HG02840 (cell line): Measurements from ENCODE around the gene REN.

ENCODE experiments used
- ATAC-seq: cut with Tn5 transposase; IDR thresholded peaks from one replicate; pipeline ENCODE4 v1.9.1; 2021; ENCODE audit warnings: mild to moderate bottlenecking, moderate library complexity, moderate number of reproducible peaks; ENCODE audit not compliant: unreplicated experiment, low FRiP score

The REN gene

DNA sequence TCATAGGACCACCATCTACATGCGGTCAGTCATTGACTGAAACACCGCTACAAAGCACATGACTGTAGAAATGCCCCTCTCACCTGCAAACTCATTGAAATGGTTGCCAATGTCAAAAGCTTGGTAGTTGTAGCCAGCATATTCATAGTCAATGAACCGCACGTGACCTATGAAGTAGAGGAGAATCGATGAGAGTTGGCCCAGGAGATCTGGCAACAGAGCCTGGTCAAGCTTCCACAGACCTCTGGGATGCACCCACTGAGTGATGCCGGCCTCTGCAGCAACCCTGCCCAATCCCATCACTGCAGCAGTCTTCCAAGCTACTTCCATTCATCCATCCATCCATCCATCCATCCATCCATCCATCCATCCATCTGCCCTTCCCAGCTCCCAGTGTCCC is 26.2 kb downstream of the REN start:
- ATAC-seq = no peak

DNA sequence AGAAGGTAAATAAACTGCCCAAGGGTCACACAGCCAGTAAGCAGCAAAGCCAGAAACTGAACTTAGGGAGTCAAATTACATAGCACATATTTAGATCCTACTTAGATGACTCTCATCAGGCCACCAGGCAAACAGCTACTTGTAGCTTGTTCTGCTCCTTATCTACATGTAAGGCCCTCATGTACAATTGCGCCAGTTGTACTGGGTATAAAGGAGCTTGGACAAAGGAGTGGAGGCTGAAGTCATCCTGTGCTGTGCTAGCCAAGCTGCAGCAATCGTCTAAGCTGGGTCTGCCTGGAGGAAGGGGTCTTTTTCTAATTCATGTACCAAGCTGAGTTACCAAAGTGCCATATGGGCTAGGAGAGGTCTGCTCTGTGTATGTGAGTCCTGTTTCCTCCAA is 27.0 kb downstream of the REN start:
- ATAC-seq = no peak

DNA sequence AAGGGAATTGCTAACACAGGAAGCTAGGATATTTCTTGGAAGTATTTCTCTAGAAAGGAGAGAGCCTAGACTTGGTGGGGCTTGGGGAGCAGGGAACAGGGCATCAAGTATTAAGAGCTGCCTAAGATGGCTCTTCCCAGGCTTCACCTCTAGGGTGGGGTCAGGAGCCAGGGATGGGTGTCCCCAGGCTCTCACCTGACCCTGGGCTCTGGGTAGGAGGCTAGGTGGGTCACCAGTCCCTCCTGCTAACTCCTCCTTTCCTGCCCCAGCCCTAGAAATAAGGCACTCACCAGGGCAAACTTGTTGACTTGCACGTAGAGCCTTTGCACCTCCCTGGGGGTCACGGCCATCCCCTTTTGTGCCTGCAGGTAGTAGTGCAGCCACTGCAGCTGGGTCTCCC is 29.3 kb downstream of the REN start:
- ATAC-seq = no peak

DNA sequence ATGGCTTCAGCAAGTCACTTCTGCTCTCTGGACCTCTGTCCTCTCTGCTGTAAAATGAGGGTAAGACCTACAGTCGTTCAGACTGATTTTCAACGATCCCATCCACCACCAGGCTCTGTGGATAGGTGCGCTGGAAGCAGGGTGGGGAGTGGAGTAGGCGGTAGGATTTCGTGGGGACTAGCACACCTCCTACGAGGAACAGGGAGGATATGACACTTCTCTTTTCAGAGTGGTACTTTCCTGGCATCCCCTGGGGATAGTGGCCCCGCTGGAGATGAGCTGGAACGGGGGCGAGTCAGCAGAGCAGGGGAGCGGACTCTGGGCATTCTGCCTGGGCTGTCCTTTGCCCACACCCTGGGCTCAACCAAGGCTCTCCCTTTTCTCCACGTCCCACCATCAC is 32.0 kb downstream of the REN start:
- no peak for ATAC-seq

DNA sequence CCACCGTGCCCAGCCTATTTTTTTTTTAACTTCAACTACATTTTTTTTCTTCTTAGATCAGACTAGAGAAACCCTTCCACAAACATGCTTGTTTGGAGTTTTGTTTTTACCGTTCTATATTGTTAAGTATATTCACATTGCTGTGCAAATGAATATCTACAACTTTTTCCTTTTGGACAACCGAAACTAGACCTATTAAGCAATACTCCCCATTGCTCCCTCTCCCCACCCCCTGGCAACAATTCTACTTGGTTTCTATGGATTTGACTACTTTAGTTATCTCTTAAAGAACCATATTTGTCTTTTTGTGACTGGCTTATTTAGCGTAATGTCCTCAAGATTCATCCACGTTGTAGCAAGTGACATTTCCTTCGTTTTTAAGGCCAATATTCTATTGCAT is 33.4 kb downstream of the REN start:
- no peak for ATAC-seq

DNA sequence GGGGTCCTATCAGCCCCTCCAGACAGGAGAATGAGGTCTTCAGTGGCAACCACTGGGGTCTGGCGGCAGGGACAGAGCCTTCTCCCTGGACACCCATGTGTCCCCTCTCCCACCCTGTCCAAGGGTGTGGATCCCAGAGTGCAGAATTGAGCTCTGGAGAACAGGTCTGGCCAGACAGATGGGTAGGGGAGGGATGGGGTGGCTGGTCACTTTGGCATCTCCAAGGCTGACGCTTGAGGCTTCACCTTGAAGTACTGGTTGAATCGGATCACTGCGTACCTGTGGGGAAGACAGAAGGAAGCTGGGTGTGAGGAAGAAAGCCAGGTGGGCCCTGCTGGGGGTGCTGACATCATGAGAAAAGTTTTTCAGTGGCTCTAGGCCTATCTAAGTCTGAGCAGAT is 34.2 kb downstream of the REN start:
- no peak for ATAC-seq

DNA sequence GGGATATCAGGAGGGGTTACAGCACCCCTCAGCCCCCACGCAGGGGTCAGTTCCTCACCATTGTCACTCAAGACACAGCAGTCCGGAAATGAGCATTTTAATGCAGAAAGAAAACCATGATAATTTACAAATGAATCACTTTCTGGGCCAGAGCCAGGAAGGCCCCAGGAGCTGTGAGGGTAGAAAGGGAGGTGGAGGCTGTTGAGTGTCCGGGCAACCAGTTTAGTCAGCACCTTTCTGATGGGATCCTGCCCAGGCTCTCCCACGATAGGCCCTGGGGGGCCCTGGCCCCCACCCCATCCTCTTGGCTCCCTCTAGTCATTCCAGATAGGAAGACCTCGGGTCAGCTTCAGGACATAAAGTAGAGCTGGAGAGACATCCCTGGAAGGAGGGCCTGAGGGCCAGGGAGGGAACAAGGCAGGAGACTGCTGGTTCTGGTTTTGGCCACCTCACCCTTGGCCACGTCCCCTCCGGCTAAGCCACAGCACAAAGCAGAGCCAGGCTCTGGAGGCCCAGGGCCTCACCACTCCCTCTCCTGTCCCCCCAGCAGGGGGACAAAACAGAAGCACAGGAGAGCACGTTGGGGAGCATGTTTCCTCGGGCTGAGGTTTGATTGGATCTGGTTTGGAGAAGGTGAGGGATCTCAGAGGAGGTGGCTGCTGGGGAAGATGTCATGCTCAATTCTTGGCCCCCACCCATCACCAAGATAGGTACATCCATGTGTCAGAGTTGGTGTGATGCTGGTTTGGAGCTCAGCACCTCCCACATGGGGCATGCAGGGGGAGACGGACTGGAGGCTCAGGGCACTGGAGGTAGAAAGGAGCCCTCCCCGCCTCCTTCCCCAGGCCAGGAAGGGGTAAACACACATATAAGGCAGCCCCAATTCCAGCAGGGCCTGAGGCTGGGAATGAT is 34.9 kb downstream of the REN start:
- ATAC-seq = no peak

DNA sequence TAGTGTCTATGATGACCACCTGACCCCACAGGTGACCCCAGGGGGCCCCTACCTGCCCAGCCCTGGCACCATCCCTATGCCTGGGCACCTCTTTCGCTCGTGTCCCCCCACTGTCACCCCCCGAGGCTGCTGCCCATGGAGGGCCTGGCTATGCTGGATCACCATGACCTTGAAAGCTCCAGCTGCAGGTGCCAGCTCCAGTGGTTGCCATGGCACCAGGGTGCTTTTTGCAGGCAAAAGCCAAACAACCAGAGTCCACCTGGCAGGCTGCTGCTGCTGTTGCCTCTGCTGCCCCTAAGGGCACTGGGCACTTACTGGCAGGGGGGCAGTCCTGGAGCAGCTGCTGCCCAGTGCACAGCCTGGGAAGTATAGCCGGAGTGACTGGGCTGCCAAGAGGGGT is 36.0 kb downstream of the REN start:
- no peak for ATAC-seq

DNA sequence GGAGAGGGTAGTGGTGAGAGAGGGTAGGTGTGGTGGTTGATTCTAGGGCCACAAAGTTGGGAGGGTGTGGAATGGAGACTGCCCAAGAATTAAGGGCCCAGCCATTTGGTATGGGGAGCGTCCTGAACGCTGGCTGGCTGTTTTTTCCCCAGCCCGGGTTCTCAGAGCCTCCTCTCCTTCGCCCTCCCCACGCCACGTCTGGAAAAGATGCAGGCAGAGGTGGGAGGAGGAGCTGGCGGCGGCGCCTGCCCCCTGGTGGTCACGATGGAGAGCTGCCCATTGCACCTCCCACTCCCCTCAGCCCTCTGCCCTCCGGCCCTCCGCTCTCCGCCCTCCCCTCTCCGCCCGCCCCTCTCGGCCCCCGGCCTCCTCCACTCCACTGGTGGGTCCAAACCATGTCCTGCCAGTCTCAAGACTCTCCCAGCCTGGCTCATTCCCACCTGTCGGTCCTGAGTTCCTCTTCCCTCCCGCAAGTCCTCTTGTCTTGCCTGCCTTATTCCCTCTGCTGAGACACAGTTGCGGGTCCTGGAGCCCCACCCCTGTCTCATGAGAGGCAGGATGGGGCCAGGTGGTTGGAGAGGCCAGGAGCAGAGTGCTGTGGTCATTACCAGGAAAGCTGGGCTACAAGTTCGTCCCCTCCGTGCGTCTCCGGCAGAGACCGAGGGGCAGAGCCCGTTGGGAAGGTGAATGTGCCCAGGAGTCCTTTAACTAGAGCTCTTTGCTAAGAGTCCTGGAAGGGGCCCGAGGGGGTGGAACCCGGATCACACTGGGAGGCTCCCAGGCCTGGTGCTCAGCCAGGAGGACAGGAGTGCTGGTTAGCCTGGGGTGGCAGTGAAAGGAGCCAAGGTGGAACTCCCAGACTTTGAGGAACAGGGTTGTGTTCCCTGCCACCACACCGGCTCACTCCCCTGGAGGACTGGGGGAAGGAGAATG is 36.9 kb downstream of the REN start:
- ATAC-seq = no peak

DNA sequence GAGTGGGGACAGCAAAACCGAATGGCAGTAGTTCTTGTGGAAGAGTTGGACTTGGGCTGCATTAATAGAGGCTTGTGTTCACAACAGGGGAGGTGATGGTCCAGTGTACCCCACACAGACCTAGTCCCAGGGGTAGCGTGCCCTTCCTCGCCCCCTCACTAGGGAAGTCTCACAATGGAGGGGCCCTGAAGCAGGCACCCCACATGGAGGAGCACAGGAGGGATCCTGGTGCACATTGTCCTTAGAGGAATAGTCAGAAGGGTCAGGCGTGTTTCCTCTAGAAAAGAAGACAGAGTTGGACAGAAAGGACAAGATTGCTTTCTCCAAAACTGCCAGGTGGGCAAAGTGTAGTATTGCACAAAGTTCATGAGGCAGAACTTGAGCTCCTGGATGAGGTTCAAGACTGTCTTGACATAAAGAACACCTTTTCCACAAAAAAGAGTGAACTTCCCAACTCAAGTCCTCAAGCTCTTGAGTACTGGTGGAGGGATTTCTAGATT is 37.6 kb downstream of the REN start:
- no peak for ATAC-seq

DNA sequence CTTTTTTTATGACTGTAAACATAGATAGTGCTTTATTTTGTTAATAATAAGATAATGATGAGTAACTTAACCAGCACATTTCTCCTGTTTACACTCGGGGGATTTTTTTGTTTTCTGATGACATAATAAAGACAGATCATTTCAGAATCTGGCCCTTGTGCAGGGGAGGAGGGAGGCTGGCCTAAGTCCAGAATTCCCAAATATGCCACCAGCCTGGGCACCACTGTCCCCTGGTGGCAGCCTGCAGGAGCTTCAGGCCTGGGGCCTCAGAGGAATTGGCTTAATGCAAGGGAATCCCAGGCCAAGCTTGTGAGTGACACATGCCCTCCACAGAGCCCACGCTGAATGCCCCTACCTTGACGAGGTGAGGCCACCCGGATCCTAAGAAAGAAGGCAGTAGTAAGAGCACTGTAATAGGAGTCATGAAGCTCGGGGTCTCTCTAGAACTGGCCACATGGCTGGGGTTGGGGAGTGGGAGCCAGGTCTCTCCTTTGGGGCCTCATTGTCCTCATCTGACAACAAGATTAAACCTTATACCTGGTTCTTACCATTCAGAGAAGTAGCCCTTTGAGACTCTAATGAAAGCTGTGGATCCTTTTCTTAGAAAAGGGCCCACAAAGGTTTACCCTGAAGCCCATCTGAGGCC is 38.4 kb downstream of the REN start:
- ATAC-seq = no peak

DNA sequence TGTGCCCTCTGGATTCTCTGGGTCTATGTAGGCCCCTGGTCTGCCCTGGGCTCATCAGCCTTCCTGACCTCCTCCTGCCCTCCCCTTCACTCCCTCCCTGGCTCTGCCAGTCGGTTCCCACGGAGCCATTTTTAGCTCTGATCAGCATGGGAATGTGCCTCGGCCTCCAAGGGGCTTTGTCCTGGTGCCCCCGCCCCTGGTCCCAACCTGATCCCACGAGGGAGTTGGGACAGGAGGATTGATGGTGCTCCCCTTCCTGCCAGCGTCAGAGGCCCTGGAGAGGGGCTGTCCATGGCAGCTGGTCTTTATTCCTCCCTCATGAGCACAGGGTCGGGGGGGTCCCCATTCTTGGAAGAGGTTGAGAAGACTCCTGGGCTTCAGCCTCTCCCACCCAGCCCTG is 39.2 kb downstream of the REN start:
- ATAC-seq = no peak

DNA sequence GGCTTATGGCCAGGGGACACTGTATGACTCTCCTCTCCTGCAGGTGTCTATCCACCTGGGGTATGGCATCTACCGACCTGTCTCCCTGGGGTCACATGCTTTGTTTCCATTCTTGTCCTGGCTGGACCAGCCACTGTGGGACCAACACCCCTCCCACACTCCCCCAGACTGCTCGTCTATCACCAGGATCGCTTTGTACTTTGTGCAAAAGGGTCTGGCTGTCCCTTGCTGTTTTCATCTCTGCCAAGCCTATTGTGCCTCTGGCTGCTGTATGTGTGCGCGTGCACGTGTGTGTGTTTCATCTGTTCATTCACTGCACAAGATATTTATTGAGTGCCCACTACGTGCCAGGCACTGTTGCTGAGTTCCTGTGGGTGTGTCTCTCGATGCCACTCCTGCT is 39.8 kb downstream of the REN start:
- no peak for ATAC-seq

DNA sequence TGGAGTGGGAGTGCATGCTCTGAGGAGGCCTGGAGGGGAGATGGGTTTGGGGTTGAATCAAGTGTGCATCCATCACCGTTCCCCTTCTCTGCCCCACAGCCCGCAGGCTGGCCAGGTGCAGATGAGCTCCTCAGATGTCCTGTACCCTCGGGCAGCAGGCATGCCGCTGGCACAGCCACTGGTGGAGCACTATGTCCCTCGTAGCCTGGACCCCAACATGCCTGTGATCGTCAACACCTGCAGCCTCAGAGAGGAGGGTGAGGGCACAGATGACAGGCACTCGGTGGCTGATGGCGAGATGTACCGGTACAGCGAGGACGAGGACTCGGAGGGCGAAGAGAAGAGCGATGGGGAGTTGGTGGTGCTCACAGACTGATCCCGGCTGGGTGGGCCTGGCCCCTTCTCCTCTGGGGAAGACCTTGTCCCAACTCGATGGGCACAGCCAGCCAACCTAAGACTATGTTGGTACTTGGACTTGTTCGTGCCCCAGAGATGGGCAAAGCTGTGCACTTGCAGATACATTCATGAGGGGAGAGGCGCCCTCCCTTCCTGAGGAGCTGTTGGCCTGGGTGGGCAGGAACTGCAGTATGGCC is 40.3 kb downstream of the REN start:
- ATAC-seq = no peak

DNA sequence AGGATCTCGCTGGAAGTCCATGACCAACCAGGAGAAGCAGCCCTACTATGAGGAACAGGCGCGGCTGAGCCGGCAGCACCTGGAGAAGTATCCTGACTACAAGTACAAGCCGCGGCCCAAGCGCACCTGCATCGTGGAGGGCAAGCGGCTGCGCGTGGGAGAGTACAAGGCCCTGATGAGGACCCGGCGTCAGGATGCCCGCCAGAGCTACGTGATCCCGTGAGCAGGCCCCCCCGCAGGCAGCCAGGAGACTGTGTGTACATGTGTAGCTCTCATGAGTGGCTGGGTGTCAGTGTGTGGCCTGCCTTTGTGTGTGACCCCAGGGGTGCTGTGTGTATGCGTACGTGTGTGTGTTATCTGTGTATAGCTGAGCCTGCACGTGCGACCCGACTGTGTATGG is 41.5 kb downstream of the REN start:
- no peak for ATAC-seq

DNA sequence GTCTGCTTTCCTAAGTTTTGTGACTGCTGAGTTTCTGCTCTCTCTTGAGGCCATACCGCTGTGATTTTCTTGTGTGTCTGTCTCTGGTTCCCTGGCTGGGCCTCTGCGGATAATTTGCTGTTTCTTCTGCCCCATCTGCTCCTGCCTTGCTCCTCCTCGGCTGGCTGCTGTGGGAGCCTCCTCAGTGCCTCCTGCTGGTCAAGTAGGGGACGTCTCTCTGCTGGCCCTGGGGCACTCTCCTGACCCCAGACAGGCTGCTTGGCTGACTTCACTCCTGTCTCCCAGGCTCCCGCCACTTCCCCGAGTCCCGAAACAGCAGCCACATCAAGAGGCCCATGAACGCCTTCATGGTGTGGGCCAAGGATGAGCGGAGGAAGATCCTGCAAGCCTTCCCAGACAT is 42.8 kb downstream of the REN start:
- ATAC-seq = no peak

DNA sequence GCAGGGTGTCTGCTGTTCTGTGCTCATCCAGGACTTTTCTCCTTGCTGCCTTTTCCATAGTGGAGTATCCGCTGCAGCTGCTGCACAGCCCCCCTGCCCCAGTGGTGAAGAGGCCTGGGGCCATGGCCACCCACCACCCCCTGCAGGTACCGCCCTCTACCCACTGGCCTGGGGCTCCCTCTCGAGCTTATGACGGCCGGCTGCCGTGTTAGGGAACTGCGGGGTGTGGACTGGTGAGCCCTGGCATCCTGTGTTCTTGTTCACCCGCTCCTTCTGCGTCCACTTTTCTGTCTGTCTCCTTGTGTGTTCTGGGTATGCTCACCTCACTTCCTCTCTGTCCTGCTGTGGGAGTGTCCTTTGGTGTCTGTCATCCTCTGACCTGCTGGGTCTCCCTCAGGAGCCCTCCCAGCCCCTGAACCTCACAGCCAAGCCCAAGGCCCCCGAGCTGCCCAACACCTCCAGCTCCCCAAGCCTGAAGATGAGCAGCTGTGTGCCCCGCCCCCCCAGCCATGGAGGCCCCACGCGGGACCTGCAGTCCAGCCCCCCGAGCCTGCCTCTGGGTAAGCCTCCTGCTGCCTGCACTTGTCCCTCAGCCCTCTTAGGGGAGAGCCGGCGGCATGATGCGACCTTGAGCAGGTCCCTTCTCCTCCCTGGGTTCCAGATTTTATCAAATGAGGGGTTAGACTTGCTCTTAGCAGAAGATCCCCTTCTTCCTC is 44.1 kb downstream of the REN start:
- no peak for ATAC-seq

DNA sequence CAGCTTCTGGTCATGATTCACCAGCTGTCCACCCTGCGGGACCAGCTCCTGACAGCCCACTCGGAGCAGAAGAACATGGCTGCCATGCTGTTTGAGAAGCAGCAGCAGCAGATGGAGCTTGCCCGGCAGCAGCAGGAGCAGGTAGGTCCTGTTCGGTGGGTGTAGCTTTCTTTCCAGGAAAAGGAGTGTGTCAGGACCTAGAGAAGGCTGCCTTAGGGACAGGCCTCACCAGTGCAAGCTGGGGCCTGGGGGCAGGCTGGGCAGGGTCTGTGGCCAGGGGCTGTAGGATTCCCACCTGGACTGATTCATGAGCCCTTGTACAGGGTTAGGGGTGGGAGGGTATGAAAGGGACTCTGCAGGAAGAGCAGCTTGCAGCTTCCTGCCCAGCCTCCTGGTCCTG is 49.6 kb downstream of the REN start:
- no peak for ATAC-seq

DNA sequence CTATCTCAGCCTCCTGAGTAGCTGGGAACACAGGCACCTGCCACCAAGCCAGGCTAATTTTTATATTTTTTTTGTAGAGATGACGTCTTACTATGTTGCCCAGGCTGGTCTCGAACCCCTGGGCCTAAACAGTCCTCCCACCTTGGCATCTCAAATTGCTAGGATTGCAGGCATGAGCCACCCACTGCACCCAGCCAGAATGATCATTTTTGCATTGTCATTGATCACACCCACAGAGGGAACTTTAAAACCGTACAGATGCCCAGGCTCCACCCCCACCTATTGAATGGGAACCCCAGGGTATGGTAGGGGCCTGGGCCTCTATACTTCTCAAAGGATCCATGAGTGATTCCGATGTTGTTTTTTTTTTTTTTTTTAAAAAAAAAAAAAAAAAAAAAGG is 51.0 kb downstream of the REN start:
- ATAC-seq = no peak

DNA sequence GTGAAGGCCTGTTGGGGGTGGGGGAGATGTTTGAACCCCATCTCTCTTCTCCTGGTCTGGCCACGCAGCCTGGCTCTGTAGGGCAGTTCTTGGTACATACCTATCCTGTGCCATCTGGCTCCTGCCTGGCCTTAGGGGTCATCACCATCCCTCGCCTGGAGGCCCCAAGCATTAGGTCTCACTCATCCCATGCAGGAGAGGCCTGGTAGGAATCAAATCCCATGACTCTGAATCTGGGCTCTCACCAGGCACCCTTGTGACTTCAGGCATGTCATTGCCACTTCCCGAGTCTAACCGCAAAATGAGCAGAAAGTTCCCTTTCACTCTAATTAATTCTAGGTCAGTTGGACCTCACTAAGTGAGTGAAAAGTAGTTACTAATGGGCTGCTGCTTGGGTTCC is 51.5 kb downstream of the REN start:
- no peak for ATAC-seq
